GM12878 (cell line): ENCODE measurements around the gene ANXA4. TPM values are rescaled to one million over a fixed set of nuclear protein-coding genes. Genes with fewer than 3 reads are reported as not detected.
"Not testable (repeated sequence)": the region's sequence is repeated elsewhere in the genome, so short reads cannot be mapped to it uniquely, and the experiment has no call there.

ENCODE experiments used
- ATAC-seq: fragments of 200-7000 bp; cut with Tn5 transposase; 3 replicates; pipeline ENCODE4 v1.9.1; 2020; ENCODE audit warnings: mild to moderate bottlenecking, moderate library complexity
- BruUV-seq: library from RNA; stranded (reverse); fragments of 400-500 nt; replicated peaks from 2 replicates; lab custom pipeline; 2021; lab: Mats Ljungman, UMichigan
- CTCF ChIA-PET: fragments of 300-600 bp; sonication (Branson Sonifier 250); formaldehyde crosslinking; extraction: SDS; loops from one replicate; lab custom pipeline; 2021; ENCODE audit warnings: inconsistent platforms; lab: Yijun Ruan, JAX
- POLR2A ChIA-PET: fragments of 350-600 bp; formaldehyde crosslinking; extraction: SDS; loops from one replicate; lab custom pipeline; 2021; ENCODE audit warnings: inconsistent platforms; lab: Charles Lee
- RAD21 ChIA-PET: fragments of 300-600 bp; sonication (Branson Sonifier 250); formaldehyde crosslinking; loops from one replicate; lab custom pipeline; 2023; ENCODE audit warnings: antibody characterized with exemption; ENCODE audit not compliant: unreplicated experiment; lab: Charles Lee
- SMC1A ChIA-PET: fragments of 300-600 bp; sonication (Branson Sonifier 250); formaldehyde crosslinking; loops from one replicate; lab custom pipeline; 2023; ENCODE audit not compliant: unreplicated experiment, uncharacterized antibody; lab: Charles Lee
- DNase-seq: peaks from one replicate; pipeline ENCODE4 v3.0.0-alpha.2; 2011; ENCODE audit warnings: low read depth, low spot score
- FAIRE-seq: peaks from 3 replicates; lab custom pipeline; 2011; peaks lifted over from hg19 to GRCh38; lab: Jason Lieb, UNC
- H2AFZ ChIP-seq: 2 replicates; pipeline ENCODE4 v1.6.0; 2011; ENCODE audit warnings: low read depth, low read length, control low read depth; ENCODE audit not compliant: control insufficient read depth
- H3K27ac ChIP-seq: 2 replicates; pipeline ENCODE4 v1.5.1; 2011; ENCODE audit warnings: control low read depth; ENCODE audit not compliant: control insufficient read depth, insufficient read depth
- H3K27me3 ChIP-seq, 2 experiments: replicated peaks in 1 of 2; 2 replicates each; pipeline versions ENCODE4 v1.6.0 to v1.6.1; 2011; ENCODE audit warnings: low read length in 1 of 2; ENCODE audit not compliant: control insufficient read depth in 2 of 2, insufficient read depth in 2 of 2
- H3K36me3 ChIP-seq, 2 experiments: 2 replicates each; pipeline ENCODE4 v1.5.1; 2011; ENCODE audit warnings: low read length in 1 of 2; ENCODE audit not compliant: control insufficient read depth in 2 of 2, insufficient read depth in 2 of 2
- H3K4me1 ChIP-seq: 2 replicates; pipeline ENCODE4 v1.6.1; 2011; ENCODE audit warnings: mild to moderate bottlenecking, low read length, moderate library complexity, mixed read lengths; ENCODE audit not compliant: control insufficient read depth, insufficient read depth
- H3K4me2 ChIP-seq: 2 replicates; pipeline ENCODE4 v1.6.0; 2011; ENCODE audit warnings: control low read depth; ENCODE audit not compliant: control insufficient read depth, insufficient read depth
- H3K4me3 ChIP-seq: fragments of 200-600 bp; sonication (generic); 2 replicates; pipeline ENCODE4 v1.5.1; 2016
- H3K79me2 ChIP-seq: 2 replicates; pipeline ENCODE4 v1.6.0; 2011; ENCODE audit warnings: low read length; ENCODE audit not compliant: control insufficient read depth, insufficient read depth
- H3K9ac ChIP-seq: 2 replicates; pipeline ENCODE4 v1.8.0; 2011; ENCODE audit warnings: low read length, control low read depth, mixed read lengths; ENCODE audit not compliant: control insufficient read depth, insufficient read depth
- H3K9me3 ChIP-seq: replicated peaks from 3 replicates; pipeline ENCODE4 v1.5.1; 2011; ENCODE audit warnings: mild to moderate bottlenecking, low read length; ENCODE audit not compliant: control insufficient read depth, insufficient read depth
- H4K20me1 ChIP-seq: 2 replicates; pipeline ENCODE4 v1.6.0; 2011; ENCODE audit not compliant: control insufficient read depth, insufficient read depth
- BHLHE40 ChIP-seq, 2 experiments: fragments of 450-650 bp in 1 of 2; IDR thresholded peaks; 2 replicates each; pipeline ENCODE4 v1.6.1; 2011 to 2017; ENCODE audit warnings: low read depth in 2 of 2, borderline replicate concordance in 1 of 2, improper control_type of control experiment in 1 of 2, low read length in 1 of 2, mild to moderate bottlenecking in 1 of 2
- CTCF ChIP-seq, 3 experiments: IDR thresholded peaks in 2 of 3; conservative IDR thresholded peaks in 1 of 3; 2 replicates each; pipeline ENCODE4 v1.5.1; 2011; ENCODE audit warnings: low read depth in 3 of 3, low read length in 3 of 3, mild to moderate bottlenecking in 3 of 3, control low read depth in 2 of 3, moderate library complexity in 2 of 3, inconsistent platforms in 1 of 3, mixed read lengths in 1 of 3; ENCODE audit not compliant: control insufficient read depth in 2 of 3, insufficient read depth in 1 of 3; ENCODE audit errors: extremely low read depth in 1 of 3
- FOXM1 ChIP-seq: IDR thresholded peaks from 2 replicates; pipeline ENCODE4 v1.6.1; 2012; ENCODE audit warnings: low read depth, mild to moderate bottlenecking, inconsistent platforms, low read length, moderate library complexity
- IRF4 ChIP-seq: IDR thresholded peaks from 2 replicates; pipeline ENCODE4 v1.6.1; 2011; ENCODE audit warnings: low read depth, low read length
- RAD21 ChIP-seq: IDR thresholded peaks from 2 replicates; pipeline ENCODE4 v1.6.1; 2011; ENCODE audit warnings: mild to moderate bottlenecking, low read depth, low read length, moderate library complexity; ENCODE audit not compliant: insufficient read depth
- RUNX3 ChIP-seq: IDR thresholded peaks from 2 replicates; pipeline ENCODE4 v1.6.1; 2012; ENCODE audit warnings: low read length, inconsistent platforms
- SMARCA5 ChIP-seq: fragments of 450-650 bp; IDR thresholded peaks from 2 replicates; pipeline ENCODE4 v1.6.1; 2017; ENCODE audit warnings: mild to moderate bottlenecking
- SMC3 ChIP-seq: IDR thresholded peaks from 2 replicates; pipeline ENCODE4 v1.6.1; 2011; ENCODE audit warnings: low read length, improper control_type of control experiment, borderline replicate concordance
- YY1 ChIP-seq: IDR thresholded peaks from 2 replicates; pipeline ENCODE4 v1.6.1; 2011; ENCODE audit warnings: low read depth, mild to moderate bottlenecking, low read length
- WGBS: methylation state at CpG from one replicate; pipeline ENCODE4 v1.1.6; 2016; ENCODE audit warnings: low lambda C conversion rate; ENCODE audit not compliant: insufficient replicate concordance, insufficient coverage; ENCODE audit errors: missing lambda C conversion rate; 5-methylcytosine and 5-hydroxymethylcytosine counted together
- in situ Hi-C: fragments of 300-500 bp; cut with MboI; formaldehyde crosslinking; loops from 9 replicates; pipeline ENCODE4 v1.14.3; 2018; ENCODE audit warnings: mixed read lengths
- intact Hi-C: fragments of 100-400 bp; cut with micrococcal nuclease; formaldehyde crosslinking; loops from one replicate; pipeline ENCODE4 v1.14.2; 2022; ENCODE audit not compliant: unreplicated experiment
- polyA plus RNA-seq, 11 experiments: library from polyadenylated mRNA; depleted of rRNA in 4 of 11; unstranded in 6 of 11; stranded (reverse) in 5 of 11; fragments of >200 nt; fragmentation: Nextera tagmentation in 4 of 11; fragmentation: Illumina TruSeq in 1 of 11; extraction: Ambion mirVana in 4 of 11; extraction: Trizol in 1 of 11; gene quantifications; 1 replicate in 1 of 11; 2 replicates in 10 of 11; pipeline versions ENCODE4 v1.2.1 to v1.2.3, GENCODE V29; 2011 to 2016; ENCODE audit warnings: inconsistent platforms in 2 of 11, missing spikeins in 2 of 11, low read depth in 1 of 11
- total RNA-seq, 4 experiments: library from RNA; depleted of rRNA in 3 of 4; stranded (reverse); fragments of >200 nt in 3 of 4; fragmentation: Illumina TruSeq in 1 of 4; extraction: Trizol in 1 of 4; gene quantifications; 2 replicates each; pipeline versions ENCODE4 v1.2.1 to v1.2.3, GENCODE V29; 2013 to 2021

ANXA4 gene
- total and polyA plus RNA-seq, 10 of the 15 experiments (the other 5 are each of a cell fraction or from before 2014, with no cell fraction given): 16.3 to 97.2 (median 71.0) TPM

- CTCF ChIA-PET: interaction anchor here (0.7 to 11.6 kb wide), 19 partner anchors 9 to 339 kb away, joined by 3 to 293 read pairs (median 4); partner anchors contain the start of gene NFU1
Measured at GRCh38 chr2:69714539-69715220, 27.3 kb upstream of the ANXA4 start.

More at GRCh38 chr2:69714539-69715220, 27.3 kb upstream of the ANXA4 start:
- peaks cover 12% of the 10 kb centered on the region; the same call in 1 of the 2 replicates for H3K4me1 ChIP-seq
- not testable (repeated sequence) for BruUV-seq, H3K27ac ChIP-seq, DNase-seq, H3K36me3 ChIP-seq, H3K9me3 ChIP-seq, H3K4me3 ChIP-seq, H3K79me2 ChIP-seq, H3K9ac ChIP-seq, H4K20me1 ChIP-seq, H3K27me3 ChIP-seq
- 22% methylated on average over 9 of the region's 9 CpGs for WGBS
- SMC1A ChIA-PET: interaction anchor here (0.8 to 7.0 kb wide), 8 partner anchors 13 to 345 kb away, joined by 3 to 64 read pairs (median 16); partner anchors contain the start of genes AAK1 and NFU1
- 0 out of 2 replicates have a peak overlapping the region, but pooled peaks have one; percentile 21 for H3K4me2 ChIP-seq
- in situ Hi-C loops: loop anchor here (5.0 to 25.0 kb wide), 2 partner anchors 152 to 702 kb away; partner anchors contain the start of gene ANTXR1
- POLR2A ChIA-PET: interaction anchor here (0.6 kb wide), 1 partner anchor 284 kb away, joined by 3 read pairs; no protein-coding TSS in a partner anchor
- RAD21 ChIA-PET: interaction anchor here (0.9 to 6.7 kb wide), 4 partner anchors 102 to 338 kb away, joined by 3 to 46 read pairs (median 8); no protein-coding TSS in a partner anchor
- TF ChIP-seq SMC3: peak; percentile 95
- peak; percentile 43; the same call in 1 of the 2 replicates for TF ChIP-seq IRF4
- TF ChIP-seq BHLHE40 (IDR thresholded peaks at IDR 0.05; ENCODE audit: borderline replicate concordance in 1 of 2, low read depth in 2 of 2, low read length in 1 of 2): 0 out of 4 replicates have a peak, but pooled peaks of 1 of the 2 experiments have one; percentile 5
- TF ChIP-seq SMARCA5: 0 out of 2 replicates have a peak, but pooled peaks have one; percentile 51
- TF ChIP-seq FOXM1: 0 out of 2 replicates have a peak, but pooled peaks have one; percentile 36
- peak; percentile 64 to 84 (median 72) for TF ChIP-seq CTCF (IDR thresholded peaks at IDR 0.05 in 2 of 3, conservative IDR thresholded peaks at IDR 0.05 in 1 of 3; ENCODE audit: control insufficient read depth in 2 of 3, extremely low read depth in 1 of 3, insufficient read depth in 1 of 3, low read depth in 3 of 3, low read length in 3 of 3)
- TF ChIP-seq RUNX3: peak; percentile 50
- peak; percentile 66; the same call in 1 of the 2 replicates for TF ChIP-seq YY1
- TF ChIP-seq RAD21: peak; percentile 96
- peak; percentile 97 for ATAC-seq
- peak overlapping the region; percentile 46 for H2AFZ ChIP-seq
- intact Hi-C loops: loop anchor here (1.0 to 5.0 kb wide), 4 partner anchors 70 to 337 kb away; partner anchors contain the start of gene NFU1
- peak; percentile 71 for FAIRE-seq
